WERI-Rb-1 (cell line): ENCODE data around the gene TRAPPC2.

Experiments used
- DNase-seq: peaks from one replicate; pipeline ENCODE4 v3.0.0-alpha.2; 2020
- H3K27ac ChIP-seq: fragments of 250-450 bp; sonication (Bioruptor Pico); 2 replicates; pipeline ENCODE4 v1.5.1; 2020; ENCODE audit warnings: mild to moderate bottlenecking, moderate library complexity
- H3K27me3 ChIP-seq: fragments of 250-450 bp; sonication (Bioruptor Pico); 2 replicates; pipeline ENCODE4 v1.5.1; 2021; ENCODE audit warnings: mild to moderate bottlenecking, low read depth, moderate library complexity; ENCODE audit not compliant: insufficient read depth, severe bottlenecking
- H3K36me3 ChIP-seq: fragments of 250-450 bp; sonication (Bioruptor Pico); 2 replicates; pipeline ENCODE4 v1.5.1; 2020; ENCODE audit warnings: mild to moderate bottlenecking, moderate library complexity
- H3K4me3 ChIP-seq: 2 replicates; pipeline ENCODE4 v1.5.1; 2011; ENCODE audit warnings: low read depth, mild to moderate bottlenecking, control low read depth, low read length
- H3K9me3 ChIP-seq: fragments of 250-450 bp; sonication (Bioruptor Pico); 2 replicates; pipeline ENCODE4 v1.5.1; 2021; ENCODE audit warnings: mild to moderate bottlenecking, moderate library complexity; ENCODE audit not compliant: severe bottlenecking
- CTCF ChIP-seq: IDR thresholded peaks from 2 replicates; pipeline ENCODE4 v1.5.1; 2011; ENCODE audit warnings: low read depth, mild to moderate bottlenecking, control low read depth, inconsistent platforms, low read length

TRAPPC2 gene

DNA sequence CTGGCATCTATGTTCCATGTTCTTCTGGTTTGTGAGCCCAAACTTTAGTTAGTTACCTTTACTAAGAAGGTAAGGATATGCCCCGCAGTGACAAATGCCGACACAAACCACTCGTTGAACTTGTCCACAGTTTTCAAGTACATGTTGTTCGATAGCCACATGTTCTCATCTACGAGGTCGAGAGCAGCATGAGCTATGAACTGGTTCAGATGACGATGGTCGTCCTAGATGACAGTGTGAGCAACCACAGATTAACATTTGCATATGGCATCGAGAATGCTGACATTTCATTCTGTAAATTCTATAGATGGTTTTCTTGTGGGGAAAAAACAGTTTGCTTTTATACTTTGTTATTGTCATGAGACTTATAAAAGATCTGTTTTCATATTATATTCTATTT is 18.0 kb downstream of the TRAPPC2 start:
- Histone ChIP-seq H3K36me3 (peaks cover 53% of the 10 kb centered on the region), H3K4me3 (no peak overlapping the region), H3K9me3 (no peaks in the 10 kb centered on the region), H3K27me3 (no peaks in the 10 kb centered on the region), H3K27ac (no peak overlapping the region)
- DNase-seq, result no peak
- no peak for TF ChIP-seq CTCF

GRCh38 chrX:13711141-13711540 is 23.3 kb downstream of the TRAPPC2 start:
- Histone ChIP-seq H3K4me3 (no peak overlapping the region), H3K9me3 (no peaks in the 10 kb centered on the region), H3K27ac (no peak overlapping the region), H3K27me3 (no peaks in the 10 kb centered on the region), H3K36me3 (peaks cover 26% of the 10 kb centered on the region)
- no peak for DNase-seq
- TF ChIP-seq CTCF, result no peak

GRCh38 chrX:13703589-13703988 is 30.8 kb downstream of the TRAPPC2 start:
- Histone ChIP-seq H3K4me3 (no peak overlapping the region), H3K27me3 (no peaks in the 10 kb centered on the region), H3K36me3 (peaks cover 3% of the 10 kb centered on the region), H3K27ac (no peak overlapping the region), H3K9me3 (no peaks in the 10 kb centered on the region)
- DNase-seq, result no peak
- no peak for TF ChIP-seq CTCF

GRCh38 chrX:13703135-13703534 is 31.3 kb downstream of the TRAPPC2 start:
- no peaks in the 10 kb centered on the region for H3K27me3 ChIP-seq
- no peak for DNase-seq
- H3K9me3 ChIP-seq, result no peaks in the 10 kb centered on the region
- H3K27ac ChIP-seq, result no peak overlapping the region
- TF ChIP-seq CTCF, result no peak
- H3K36me3 ChIP-seq, result peaks cover 3% of the 10 kb centered on the region
- H3K4me3 ChIP-seq, result no peak overlapping the region

DNA sequence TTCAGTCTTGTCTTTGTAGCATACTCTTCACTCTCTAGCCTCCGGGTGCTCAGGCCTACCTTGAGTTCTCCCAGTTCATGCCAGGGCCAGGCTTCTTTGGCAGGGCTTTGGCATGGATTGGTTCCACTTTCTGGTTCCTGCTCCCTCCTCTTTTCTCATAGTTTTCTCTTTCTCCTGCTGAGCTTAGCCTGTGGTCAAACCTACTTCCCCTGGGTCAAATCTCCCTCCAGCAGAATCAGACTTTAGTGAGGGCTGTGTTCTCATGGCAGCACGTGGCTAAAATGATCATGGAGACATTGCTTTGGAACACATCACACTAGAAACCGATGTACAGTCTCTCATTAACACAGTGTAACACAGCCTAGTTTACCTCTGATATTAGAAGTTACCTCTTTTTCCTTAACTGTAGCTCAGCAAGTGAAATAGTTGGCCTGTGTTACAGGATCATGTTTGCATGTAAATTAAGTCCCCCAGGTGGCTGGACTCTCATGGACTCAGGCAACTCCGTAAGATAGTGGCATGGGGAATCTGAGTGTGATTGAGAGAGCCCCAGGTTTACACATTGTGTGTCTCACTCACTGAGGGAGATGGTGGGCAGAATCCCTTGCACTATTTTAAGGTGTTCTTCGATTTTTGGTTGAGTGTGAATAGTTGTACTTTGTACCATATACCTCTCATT is 32.2 kb downstream of the TRAPPC2 start:
- H3K27ac ChIP-seq, result no peak overlapping the region
- no peaks in the 10 kb centered on the region for H3K27me3 ChIP-seq
- no peak for TF ChIP-seq CTCF
- no peaks in the 10 kb centered on the region for H3K9me3 ChIP-seq
- peaks cover 3% of the 10 kb centered on the region; the same call in 1 of the 2 replicates for H3K36me3 ChIP-seq
- H3K4me3 ChIP-seq, result no peak overlapping the region
- DNase-seq, result no peak

GRCh38 chrX:13700380-13700779 is 34.0 kb downstream of the TRAPPC2 start:
- no peaks in the 10 kb centered on the region for H3K9me3 ChIP-seq
- TF ChIP-seq CTCF, result no peak
- no peak for DNase-seq
- H3K36me3 ChIP-seq, result peaks cover 3% of the 10 kb centered on the region; the same call in 1 of the 2 replicates
- H3K27ac ChIP-seq, result no peak overlapping the region
- no peaks in the 10 kb centered on the region for H3K27me3 ChIP-seq
- no peak overlapping the region for H3K4me3 ChIP-seq
